Upper lobe of left lung (tissue), 4 donors: Measurements from ENCODE around the gene GADL1.

ENCODE experiments used
- CTCF ChIP-seq, 6 experiments: fragments of 450-650 bp in 4 of 6; fragments of 200-600 bp in 2 of 6; sonication (generic) in 2 of 6; IDR thresholded peaks; one replicate each; pipeline ENCODE4 v1.5.1; 2016 to 2019; ENCODE audit warnings: antibody characterized with exemption in 6 of 6
- POLR2A ChIP-seq, 4 donors: fragments of 450-650 bp; IDR thresholded peaks; one replicate each; pipeline ENCODE4 v1.5.1; 2016 to 2017; ENCODE audit warnings: antibody characterized with exemption in 4 of 4, mild to moderate bottlenecking in 2 of 4
- POLR2AphosphoS5 ChIP-seq, 2 donors: sonication (generic); formaldehyde crosslinking; IDR thresholded peaks; one replicate each; pipeline ENCODE4 v1.5.1; 2017; ENCODE audit warnings: antibody characterized with exemption in 2 of 2

- TF ChIP-seq CTCF (IDR thresholded peaks at IDR 0.05), result no peak
- TF ChIP-seq POLR2AphosphoS5 (IDR thresholded peaks at IDR 0.05), result no peak
- no peak for TF ChIP-seq POLR2A (IDR thresholded peaks at IDR 0.05)
Observed at GRCh38 chr3:30760040-30760695, 134.3 kb downstream of the GADL1 start.
